H9 (cell line): Measurements from ENCODE around the gene PHOSPHO1. TPM values are rescaled to one million over a fixed set of nuclear protein-coding genes. Genes with fewer than 3 reads are reported as not detected.

Experiments used
- DNase-seq: peaks from one replicate; pipeline ENCODE4 v3.0.0-alpha.2; 2017
- H2AFZ ChIP-seq: one replicate; pipeline ENCODE4 v1.6.1; 2013; ENCODE audit warnings: mild to moderate bottlenecking, low read length, control low read depth, moderate library complexity
- H2AK5ac ChIP-seq: 2 replicates; pipeline ENCODE4 v1.6.1; 2013; ENCODE audit warnings: low read length, control low read depth, mixed read lengths; ENCODE audit not compliant: insufficient read length
- H2BK120ac ChIP-seq: one replicate; pipeline ENCODE4 v1.6.1; 2013; ENCODE audit warnings: low read depth, mild to moderate bottlenecking, low read length, control low read depth, inconsistent platforms; ENCODE audit not compliant: poor library complexity, severe bottlenecking
- H2BK12ac ChIP-seq: 2 replicates; pipeline ENCODE4 v1.6.1; 2013; ENCODE audit warnings: low read length, control low read depth, mixed read lengths, low read depth; ENCODE audit not compliant: insufficient read length
- H2BK15ac ChIP-seq: 2 replicates; pipeline ENCODE4 v1.6.1; 2013; ENCODE audit warnings: low read depth, low read length, control low read depth
- H2BK20ac ChIP-seq: one replicate; pipeline ENCODE4 v1.6.1; 2013; ENCODE audit warnings: low read depth, mild to moderate bottlenecking, low read length, control low read depth, inconsistent platforms; ENCODE audit not compliant: poor library complexity, severe bottlenecking
- H2BK5ac ChIP-seq: 2 replicates; pipeline ENCODE4 v1.6.1; 2013; ENCODE audit warnings: low read length, control low read depth, mixed read lengths; ENCODE audit not compliant: insufficient read length
- H3K14ac ChIP-seq: 2 replicates; pipeline ENCODE4 v1.6.1; 2013; ENCODE audit warnings: low read length, control low read depth; ENCODE audit not compliant: insufficient read depth
- H3K18ac ChIP-seq: 2 replicates; pipeline ENCODE4 v1.6.1; 2013; ENCODE audit warnings: low read depth, mild to moderate bottlenecking, mixed read lengths, low read length, control low read depth; ENCODE audit not compliant: insufficient read length
- H3K23ac ChIP-seq: 2 replicates; pipeline ENCODE4 v1.6.1; 2013; ENCODE audit warnings: low read length, control low read depth, mixed read lengths, low read depth; ENCODE audit not compliant: insufficient read length
- H3K23me2 ChIP-seq: 2 replicates; pipeline ENCODE4 v1.6.1; 2013; ENCODE audit warnings: low read depth, mild to moderate bottlenecking, mixed read lengths, low read length, control low read depth; ENCODE audit not compliant: insufficient read length, poor library complexity, severe bottlenecking
- H3K27ac ChIP-seq: 2 replicates; pipeline ENCODE4 v1.5.1; 2013; ENCODE audit warnings: low read length, control low read depth, mixed read lengths, low read depth; ENCODE audit not compliant: insufficient read length
- H3K27me3 ChIP-seq: 2 replicates; pipeline ENCODE4 v1.6.1; 2013; ENCODE audit warnings: low read length, control low read depth, inconsistent platforms; ENCODE audit not compliant: insufficient read depth
- H3K4ac ChIP-seq: 2 replicates; pipeline ENCODE4 v1.6.1; 2013; ENCODE audit warnings: low read depth, mild to moderate bottlenecking, control low read depth, inconsistent platforms, low read length, moderate library complexity
- H3K4me1 ChIP-seq: 2 replicates; pipeline ENCODE4 v1.6.1; 2013; ENCODE audit warnings: low read length, control low read depth, inconsistent platforms; ENCODE audit not compliant: insufficient read depth
- H3K4me2 ChIP-seq: 2 replicates; pipeline ENCODE4 v1.6.1; 2013; ENCODE audit warnings: low read length, control low read depth, mixed read lengths; ENCODE audit not compliant: insufficient read length, insufficient read depth
- H3K56ac ChIP-seq: 2 replicates; pipeline ENCODE4 v1.6.1; 2013; ENCODE audit warnings: low read depth, mild to moderate bottlenecking, mixed read lengths, low read length, control low read depth; ENCODE audit not compliant: insufficient read length
- H3K79me1 ChIP-seq: 2 replicates; pipeline ENCODE4 v1.6.1; 2013; ENCODE audit warnings: low read depth, mild to moderate bottlenecking, moderate library complexity, low read length, control low read depth, inconsistent platforms; ENCODE audit not compliant: insufficient read depth, poor library complexity, severe bottlenecking
- H3K79me2 ChIP-seq: 2 replicates; pipeline ENCODE4 v1.6.1; 2013; ENCODE audit warnings: low read length, control low read depth, inconsistent platforms; ENCODE audit not compliant: insufficient read depth
- H3K9ac ChIP-seq: 2 replicates; pipeline ENCODE4 v1.6.1; 2013; ENCODE audit warnings: low read length, control low read depth, mixed read lengths; ENCODE audit not compliant: insufficient read length; ENCODE audit errors: extremely low read depth
- H3K9me3 ChIP-seq: one replicate; pipeline ENCODE4 v1.6.1; 2013; ENCODE audit warnings: low read depth, low read length, inconsistent platforms; ENCODE audit not compliant: control insufficient read depth
- H3T11ph ChIP-seq: one replicate; pipeline ENCODE4 v1.6.1; 2013; ENCODE audit warnings: mild to moderate bottlenecking, low read length, control low read depth, inconsistent platforms
- H4K20me1 ChIP-seq: one replicate; pipeline ENCODE4 v1.6.1; 2013; ENCODE audit not compliant: control insufficient read depth, insufficient read length, insufficient read depth
- H4K5ac ChIP-seq: 2 replicates; pipeline ENCODE4 v1.6.1; 2013; ENCODE audit warnings: low read depth, mild to moderate bottlenecking, mixed read lengths, low read length, control low read depth; ENCODE audit not compliant: insufficient read length
- H4K8ac ChIP-seq: replicated peaks from 2 replicates; pipeline ENCODE4 v1.6.1; 2013; ENCODE audit warnings: low read length, control low read depth, mixed read lengths, low read depth; ENCODE audit not compliant: insufficient read length
- H4K91ac ChIP-seq: 2 replicates; pipeline ENCODE4 v1.6.1; 2013; ENCODE audit warnings: low read depth, mild to moderate bottlenecking, moderate library complexity, mixed read lengths, low read length, control low read depth; ENCODE audit not compliant: insufficient read length
- H3K27ac Mint-ChIP-seq, 3 experiments: 2 replicates in 2 of 3; 3 replicates in 1 of 3; pipeline ENCODE4 v1.8.0; 2020 to 2021; ENCODE audit warnings: mixed read lengths in 3 of 3, mild to moderate bottlenecking in 1 of 3, moderate library complexity in 1 of 3
- H3K27me3 Mint-ChIP-seq: 2 replicates; pipeline ENCODE4 v1.8.0; 2021; ENCODE audit warnings: low read depth, mild to moderate bottlenecking, moderate library complexity, mixed read lengths
- H3K36me3 Mint-ChIP-seq, 3 experiments: 2 replicates in 2 of 3; 3 replicates in 1 of 3; pipeline ENCODE4 v1.8.0; 2020 to 2021; ENCODE audit warnings: low read depth in 3 of 3, mixed read lengths in 3 of 3; ENCODE audit not compliant: insufficient read depth in 1 of 3
- H3K4me1 Mint-ChIP-seq, 2 experiments: 2 replicates each; pipeline ENCODE4 v1.8.0; 2020; ENCODE audit warnings: mixed read lengths in 2 of 2
- H3K4me3 Mint-ChIP-seq, 2 experiments: 2 replicates in 1 of 2; 3 replicates in 1 of 2; pipeline ENCODE4 v1.8.0; 2020 to 2021; ENCODE audit warnings: mild to moderate bottlenecking in 2 of 2, mixed read lengths in 2 of 2, moderate library complexity in 1 of 2
- H3K9me3 Mint-ChIP-seq, 2 experiments: 2 replicates in 1 of 2; 3 replicates in 1 of 2; pipeline ENCODE4 v1.8.0; 2020; ENCODE audit warnings: mild to moderate bottlenecking in 2 of 2, mixed read lengths in 2 of 2, moderate library complexity in 1 of 2
- CTCF ChIP-seq: fragments of 200-600 bp; sonication (generic); conservative IDR thresholded peaks from 3 replicates; pipeline ENCODE4 v1.8.0; 2021; ENCODE audit warnings: antibody characterized with exemption, mild to moderate bottlenecking
- WGBS: extraction: QIAGEN DNeasy Blood & Tissue Kit; methylation state at CpG from one replicate; pipeline ENCODE4 v1.1.7; 2013; ENCODE audit warnings: missing lambda C conversion rate, low lambda C conversion rate, mixed read lengths; ENCODE audit not compliant: insufficient read length; ENCODE audit errors: extremely low coverage; 5-methylcytosine and 5-hydroxymethylcytosine counted together
- total RNA-seq: library from RNA; stranded (reverse); gene quantifications from 2 replicates; pipeline ENCODE4 v1.2.1, GENCODE V29; 2021

The PHOSPHO1 gene
- total RNA-seq, 1 experiment from 2014 or later: 0.63 TPM

GRCh38 chr17:49210158-49211029 is 20.2 kb downstream of the PHOSPHO1 start, which contains the start of the genes ABI3 and GNGT2:
ABI3 (plus strand) TSS chr17:49210707; CDS start chr17:49210725, 18 bp downstream.
GNGT2 (minus strand) TSS chr17:49210574; CDS start chr17:49207422, 3,152 bp downstream.
- Histone ChIP-seq H3K4me1 (peaks cover 4% of the 10 kb centered on the region; the same call in 1 of the 2 replicates), H3K56ac (no peak within 1 kb of the TSS), H3K9me3 (no peaks in the 10 kb centered on the region), H3K4me2 (peak within 1 kb of the TSS; percentile 2), H4K91ac (peak within 1 kb of the TSS; percentile 45), H3K27me3 (no peaks in the 10 kb centered on the region), H3K9ac (no peak within 1 kb of the TSS), H3T11ph (no peak within 1 kb of the TSS), H3K4ac (no peak within 1 kb of the TSS), H2AK5ac (no peak within 1 kb of the TSS), H3K23me2 (no peaks in the 10 kb centered on the region), H3K79me1 (no peaks in the 10 kb centered on the region), H3K14ac (no peak within 1 kb of the TSS; the same call in 1 of the 2 replicates), H2BK20ac (no peak within 1 kb of the TSS), H3K27ac (no peak within 1 kb of the TSS), H2BK15ac (no peak within 1 kb of the TSS), H2BK120ac (no peak within 1 kb of the TSS), H2BK5ac (no peak within 1 kb of the TSS), H4K5ac (no peak within 1 kb of the TSS), H3K79me2 (no peaks in the 10 kb centered on the region), H3K23ac (no peak within 1 kb of the TSS), H2AFZ (no peak within 1 kb of the TSS), H4K20me1 (no peaks in the 10 kb centered on the region), H4K8ac (no peak within 1 kb of the TSS), H2BK12ac (no peak within 1 kb of the TSS), H3K18ac (no peak within 1 kb of the TSS)
- peaks cover 32 to 37% of the 10 kb centered on the region in 2 experiments for H3K4me1 Mint-ChIP-seq
- no CpG with 5 or more reads among the region's 22 CpGs for WGBS
- peak within 1 kb of the TSS; percentile 38 to 58; a peak in 3 of 5 replicates for H3K4me3 Mint-ChIP-seq
- no peaks in the 10 kb centered on the region; a peak in 1 of 7 replicates for H3K36me3 Mint-ChIP-seq
- H3K27ac Mint-ChIP-seq: peak within 1 kb of the TSS in 1 of 3 experiments; percentile 79; a peak in 2 of 7 replicates
- peaks cover 15% of the 10 kb centered on the region for H3K27me3 Mint-ChIP-seq
- DNase-seq: peak; percentile 74
- no peaks in the 10 kb centered on the region for H3K9me3 Mint-ChIP-seq
- no peak for TF ChIP-seq CTCF
